Mesenchymal stem cell (in vitro differentiated cells and primary cell): ENCODE data around the gene TFDP1.

Experiments
- DNase-seq: peaks from one replicate; pipeline ENCODE4 v3.0.0-alpha.2; 2013
- H2AFZ ChIP-seq: one replicate; pipeline ENCODE4 v1.6.1; 2013; ENCODE audit warnings: low read depth, mild to moderate bottlenecking, control low read depth, inconsistent platforms, low read length, moderate library complexity
- H2AK5ac ChIP-seq: 2 replicates; pipeline ENCODE4 v1.6.1; 2013; ENCODE audit warnings: low read length, moderate library complexity, mild to moderate bottlenecking, inconsistent platforms; ENCODE audit not compliant: severe bottlenecking
- H2BK120ac ChIP-seq: one replicate; pipeline ENCODE4 v1.6.1; 2013; ENCODE audit warnings: low read depth, mild to moderate bottlenecking, inconsistent platforms, low read length, moderate library complexity
- H2BK12ac ChIP-seq, 2 experiments: one replicate each; pipeline ENCODE4 v1.6.1; 2013; ENCODE audit warnings: inconsistent platforms in 2 of 2, low read length in 2 of 2, mild to moderate bottlenecking in 2 of 2, moderate library complexity in 2 of 2, control low read depth in 1 of 2
- H2BK15ac ChIP-seq: one replicate; pipeline ENCODE4 v1.6.1; 2013; ENCODE audit warnings: mild to moderate bottlenecking, low read depth, inconsistent platforms; ENCODE audit not compliant: poor library complexity, severe bottlenecking
- H2BK5ac ChIP-seq: 2 replicates; pipeline ENCODE4 v1.6.1; 2013; ENCODE audit warnings: low read depth, mild to moderate bottlenecking, low read length, control low read depth, inconsistent platforms; ENCODE audit not compliant: poor library complexity, severe bottlenecking
- H3K14ac ChIP-seq, 2 experiments: one replicate each; pipeline ENCODE4 v1.6.1; 2013; ENCODE audit warnings: inconsistent platforms in 2 of 2, low read length in 2 of 2, control low read depth in 1 of 2, mild to moderate bottlenecking in 1 of 2, moderate library complexity in 1 of 2
- H3K18ac ChIP-seq, 2 experiments: one replicate each; pipeline ENCODE4 v1.6.1; 2013; ENCODE audit warnings: inconsistent platforms in 2 of 2, low read length in 2 of 2, control low read depth in 1 of 2, low read depth in 1 of 2, mild to moderate bottlenecking in 1 of 2
- H3K23ac ChIP-seq, 2 experiments: one replicate each; pipeline ENCODE4 v1.6.1; 2013; ENCODE audit warnings: inconsistent platforms in 2 of 2, low read length in 2 of 2, mild to moderate bottlenecking in 2 of 2, moderate library complexity in 2 of 2, control low read depth in 1 of 2
- H3K27ac ChIP-seq: 2 replicates; pipeline ENCODE4 v1.5.1; 2013; ENCODE audit warnings: mild to moderate bottlenecking, moderate library complexity, low read length, control low read depth, inconsistent platforms; ENCODE audit not compliant: poor library complexity, severe bottlenecking
- H3K27me3 ChIP-seq, 2 experiments: 2 replicates each; pipeline versions ENCODE4 v1.6.1 to v1.7.0; 2013; ENCODE audit warnings: low read length in 2 of 2, mild to moderate bottlenecking in 2 of 2, moderate library complexity in 2 of 2, control low read depth in 1 of 2, inconsistent platforms in 1 of 2; ENCODE audit not compliant: control insufficient read depth in 1 of 2, insufficient read depth in 1 of 2
- H3K36me3 ChIP-seq, 2 experiments: 2 replicates each; pipeline versions ENCODE4 v1.6.1 to v1.7.0; 2013; ENCODE audit warnings: low read length in 2 of 2, control low read depth in 1 of 2, inconsistent platforms in 1 of 2, low read depth in 1 of 2, mild to moderate bottlenecking in 1 of 2; ENCODE audit not compliant: insufficient read depth in 2 of 2, control insufficient read depth in 1 of 2
- H3K4ac ChIP-seq, 2 experiments: one replicate each; pipeline ENCODE4 v1.6.1; 2013; ENCODE audit warnings: inconsistent platforms in 2 of 2, low read length in 2 of 2, mild to moderate bottlenecking in 2 of 2, moderate library complexity in 2 of 2, control low read depth in 1 of 2, low read depth in 1 of 2
- H3K4me1 ChIP-seq: 2 replicates; pipeline ENCODE4 v1.6.1; 2013; ENCODE audit warnings: low read depth, low read length, control low read depth; ENCODE audit not compliant: control insufficient read depth, insufficient read depth
- H3K4me2 ChIP-seq: 2 replicates; pipeline ENCODE4 v1.6.1; 2013; ENCODE audit warnings: low read length, mild to moderate bottlenecking, inconsistent platforms; ENCODE audit not compliant: poor library complexity, severe bottlenecking
- H3K4me3 ChIP-seq, 2 experiments: 2 replicates each; pipeline versions ENCODE4 v1.5.1 to v1.7.0; 2013; ENCODE audit warnings: low read length in 2 of 2, mild to moderate bottlenecking in 2 of 2, control low read depth in 1 of 2, low read depth in 1 of 2; ENCODE audit not compliant: insufficient read depth in 1 of 2
- H3K79me1 ChIP-seq: replicated peaks from 2 replicates; pipeline ENCODE4 v1.6.1; 2013; ENCODE audit warnings: mild to moderate bottlenecking, control low read depth, low read length, inconsistent platforms; ENCODE audit not compliant: poor library complexity, severe bottlenecking
- H3K9ac ChIP-seq: 2 replicates; pipeline ENCODE4 v1.7.0; 2013; ENCODE audit warnings: mild to moderate bottlenecking, low read length, moderate library complexity
- H3K9me3 ChIP-seq: 2 replicates; pipeline ENCODE4 v1.7.0; 2013; ENCODE audit warnings: mild to moderate bottlenecking, low read length; ENCODE audit not compliant: control insufficient read depth
- H4K8ac ChIP-seq: one replicate; pipeline ENCODE4 v1.6.1; 2013; ENCODE audit warnings: inconsistent platforms, mild to moderate bottlenecking, low read length, moderate library complexity
- H4K91ac ChIP-seq: one replicate; pipeline ENCODE4 v1.6.1; 2013; ENCODE audit warnings: mild to moderate bottlenecking, low read length, inconsistent platforms
- WGBS: methylation state at CpG from one replicate; pipeline ENCODE4 v1.1.7; 2013; ENCODE audit warnings: mixed read lengths; 5-methylcytosine and 5-hydroxymethylcytosine counted together

TFDP1 gene

GRCh38 chr13:113645329-113645728, 60.8 kb downstream of the TFDP1 start:
- WGBS: 98% methylated on average over 7 of the region's 9 CpGs
- Histone ChIP-seq H3K14ac (no peak overlapping the region), H2BK12ac (no peak overlapping the region), H2BK15ac (no peak overlapping the region), H2AK5ac (no peak overlapping the region), H3K9ac (no peak overlapping the region), H2BK120ac (no peak overlapping the region), H3K36me3 (peaks cover 15 to 19% of the 10 kb centered on the region in 2 experiments), H3K23ac (no peak overlapping the region), H2BK5ac (no peak overlapping the region), H3K4ac (no peak overlapping the region), H3K18ac (no peak overlapping the region), H3K4me1 (peaks cover 3% of the 10 kb centered on the region), H4K8ac (no peak overlapping the region), H3K9me3 (no peaks in the 10 kb centered on the region), H3K4me2 (no peak overlapping the region), H4K91ac (no peak overlapping the region), H3K27me3 (no peaks in the 10 kb centered on the region), H3K27ac (no peak overlapping the region), H2AFZ (no peak overlapping the region), H3K4me3 (no peak overlapping the region), H3K79me1 (peaks cover 7% of the 10 kb centered on the region)
- DNase-seq: no peak

DNA sequence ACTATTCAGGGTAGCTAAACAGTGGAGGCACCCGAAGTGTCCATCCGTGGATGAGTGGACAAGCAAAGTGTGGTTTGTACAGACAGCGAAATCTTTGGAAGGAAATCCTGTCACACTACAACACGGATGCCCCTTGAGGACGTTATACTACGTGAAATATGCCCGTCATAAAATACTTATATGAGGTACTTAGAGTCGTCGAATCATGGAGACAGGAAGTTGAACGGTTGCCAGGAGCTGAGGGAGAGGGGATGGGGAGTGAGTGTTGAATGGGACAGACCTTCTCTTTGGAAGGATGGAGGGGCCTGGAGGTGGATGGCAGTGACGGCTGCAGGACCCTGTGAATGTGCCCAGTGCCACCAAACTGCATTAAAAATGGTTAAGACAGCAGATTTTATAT, 61.8 kb downstream of the TFDP1 start:
- Histone ChIP-seq H3K4me1 (peaks cover 3% of the 10 kb centered on the region), H2AFZ (no peak overlapping the region), H3K9ac (no peak overlapping the region), H3K4me3 (no peak overlapping the region), H2BK15ac (no peak overlapping the region), H3K36me3 (peaks cover 9 to 15% of the 10 kb centered on the region in 2 experiments), H3K79me1 (peaks cover 7% of the 10 kb centered on the region), H3K9me3 (no peaks in the 10 kb centered on the region), H2BK120ac (no peak overlapping the region), H2BK12ac (no peak overlapping the region), H3K27me3 (no peaks in the 10 kb centered on the region), H3K27ac (no peak overlapping the region), H4K8ac (no peak overlapping the region), H3K18ac (no peak overlapping the region), H2BK5ac (no peak overlapping the region), H2AK5ac (no peak overlapping the region), H3K4me2 (no peak overlapping the region), H3K14ac (no peak overlapping the region), H3K4ac (no peak overlapping the region), H4K91ac (no peak overlapping the region), H3K23ac (no peak overlapping the region)
- no peak for DNase-seq
- 78% methylated on average over 10 of the region's 11 CpGs for WGBS

DNA sequence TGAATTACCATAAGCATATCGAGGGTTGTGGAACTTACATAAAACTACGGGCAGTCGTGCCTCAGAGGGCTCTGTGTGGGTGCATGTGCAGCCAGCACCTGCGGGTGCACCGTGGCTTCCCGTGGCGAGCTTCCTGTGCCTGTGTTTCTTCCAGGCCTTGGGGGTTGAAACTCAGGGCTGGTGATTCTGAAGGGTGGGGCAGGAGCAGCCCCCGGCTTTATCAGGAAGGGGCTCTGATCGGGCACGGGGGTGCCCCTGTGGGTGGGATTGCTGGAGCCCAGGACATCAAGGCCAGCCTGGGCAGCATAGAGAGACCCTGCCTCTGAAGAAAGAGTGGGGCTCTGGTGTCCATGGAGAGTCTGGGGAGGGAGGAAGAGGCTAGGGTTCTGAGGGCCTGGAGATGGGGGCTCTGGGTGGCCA, 62.4 kb downstream of the TFDP1 start:
- Histone ChIP-seq H3K23ac (no peak overlapping the region), H3K4me3 (no peak overlapping the region), H2AFZ (no peak overlapping the region), H3K4me2 (no peak overlapping the region), H3K79me1 (peaks cover 4% of the 10 kb centered on the region), H2BK120ac (no peak overlapping the region), H3K18ac (no peak overlapping the region), H3K9ac (no peak overlapping the region), H3K9me3 (no peaks in the 10 kb centered on the region), H3K4ac (no peak overlapping the region), H3K27ac (no peak overlapping the region), H4K8ac (no peak overlapping the region), H2BK15ac (no peak overlapping the region), H3K27me3 (no peaks in the 10 kb centered on the region), H3K14ac (no peak overlapping the region), H2AK5ac (peak overlapping the region; percentile 50), H2BK12ac (no peak overlapping the region), H3K36me3 (peaks cover 7 to 13% of the 10 kb centered on the region in 2 experiments), H2BK5ac (no peak overlapping the region), H4K91ac (no peak overlapping the region), H3K4me1 (peaks cover 8% of the 10 kb centered on the region)
- no peak for DNase-seq
- 98% methylated on average over 10 of the region's 10 CpGs for WGBS

GRCh38 chr13:113647351-113648215, 63.0 kb downstream of the TFDP1 start:
- 92% methylated on average over 42 of the region's 42 CpGs for WGBS
- Histone ChIP-seq H3K79me1 (peaks cover 4% of the 10 kb centered on the region), H3K4me3 (no peak overlapping the region), H2AK5ac (no peak overlapping the region), H3K18ac (no peak overlapping the region), H2BK120ac (no peak overlapping the region), H3K4me2 (no peak overlapping the region), H3K23ac (no peak overlapping the region), H3K4ac (no peak overlapping the region), H3K27me3 (no peaks in the 10 kb centered on the region), H3K9ac (no peak overlapping the region), H3K14ac (no peak overlapping the region), H2BK12ac (no peak overlapping the region), H4K8ac (no peak overlapping the region), H4K91ac (no peak overlapping the region), H3K27ac (no peak overlapping the region), H2BK15ac (no peak overlapping the region), H3K9me3 (no peaks in the 10 kb centered on the region), H2AFZ (no peak overlapping the region), H2BK5ac (no peak overlapping the region), H3K36me3 (peaks cover under 1 to 13% of the 10 kb centered on the region in 2 experiments), H3K4me1 (peaks cover 15% of the 10 kb centered on the region)
- DNase-seq: no peak
